Globus pallidus (tissue), 1 donor: ENCODE results near the gene SOX6.
"Not testable (repeated sequence)": the region's sequence is repeated elsewhere in the genome, so short reads cannot be mapped to it uniquely, and the experiment has no call there.

ENCODE experiments used
- DNase-seq: peaks from one replicate; pipeline ENCODE4 v3.0.0-alpha.2; 2015; ENCODE audit warnings: low spot score

Gene SOX6

DNA sequence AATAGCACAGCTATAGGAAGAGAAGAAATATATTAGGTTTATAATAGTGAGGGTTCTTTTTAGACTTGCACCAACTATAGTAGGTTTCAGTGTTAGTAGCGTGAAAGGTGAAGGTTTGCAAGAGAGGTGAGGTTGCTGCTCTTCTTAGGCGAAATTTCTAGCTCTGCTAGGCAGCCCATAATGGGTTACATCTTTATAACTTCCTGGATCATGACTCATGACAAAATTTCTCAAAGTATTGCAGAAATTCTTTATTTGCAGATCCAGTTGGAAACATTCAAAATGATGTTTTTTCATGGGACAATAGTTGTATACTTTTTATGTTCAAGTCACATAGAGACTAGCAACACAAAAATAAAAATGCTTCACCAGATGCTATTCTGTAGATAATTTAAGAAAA lies 260.0 kb downstream of the SOX6 start:
- no peak for DNase-seq

DNA sequence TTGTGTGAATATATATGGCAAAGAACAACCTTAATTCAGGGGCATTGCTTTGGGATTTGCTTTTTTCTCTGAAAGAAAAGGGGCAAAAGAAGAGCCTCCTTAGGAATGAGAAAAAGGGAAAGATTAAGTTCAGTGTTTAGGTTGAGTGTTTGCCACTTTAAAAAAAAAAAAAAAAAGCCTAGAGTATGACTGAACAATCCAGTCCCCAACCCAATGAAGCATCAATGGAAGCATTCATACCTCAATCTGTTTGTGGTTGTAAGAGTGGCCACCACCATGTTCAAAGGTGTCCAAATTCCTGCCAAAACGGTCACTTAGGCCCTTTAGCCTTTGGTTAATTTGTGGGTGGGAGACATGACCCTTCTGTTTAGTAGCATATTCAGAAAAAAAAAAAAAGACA lies 260.6 kb downstream of the SOX6 start:
- no peak for DNase-seq

DNA sequence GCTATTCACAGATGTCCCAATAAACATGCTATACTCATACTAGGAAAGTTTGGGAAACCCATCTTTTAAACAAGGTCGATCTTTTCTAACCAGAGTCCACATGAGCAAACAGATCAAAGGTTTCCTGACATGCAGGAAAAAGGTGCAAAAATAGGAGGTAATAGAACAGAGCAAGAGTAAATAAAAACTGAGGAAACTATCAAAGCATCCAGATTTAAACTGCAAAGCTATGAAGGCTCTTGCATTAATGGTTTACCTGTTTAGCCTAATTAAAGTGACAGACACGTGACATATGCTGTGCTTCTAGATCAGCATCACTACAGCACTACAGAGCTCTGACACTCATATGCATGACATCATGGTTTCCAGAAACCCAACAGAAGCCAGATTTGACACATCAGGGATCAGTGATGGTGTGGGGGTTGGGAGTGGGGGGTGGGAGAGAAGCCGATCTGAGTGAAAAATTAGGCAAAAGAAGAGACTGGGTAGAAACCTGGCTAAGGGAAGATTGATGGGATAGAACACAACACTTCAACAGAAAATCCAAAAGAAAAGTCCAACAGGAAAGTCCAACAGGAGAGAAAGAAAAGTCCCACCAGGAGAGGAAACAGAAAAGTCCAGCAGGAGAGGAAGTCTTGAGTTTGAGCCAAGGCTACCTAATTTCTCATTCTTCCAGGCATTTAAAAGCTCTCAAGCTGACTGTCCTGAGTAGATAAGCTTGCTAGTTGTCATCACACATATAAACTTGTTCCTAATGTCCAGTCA lies 262.3 kb downstream of the SOX6 start:
- no peak for DNase-seq

DNA sequence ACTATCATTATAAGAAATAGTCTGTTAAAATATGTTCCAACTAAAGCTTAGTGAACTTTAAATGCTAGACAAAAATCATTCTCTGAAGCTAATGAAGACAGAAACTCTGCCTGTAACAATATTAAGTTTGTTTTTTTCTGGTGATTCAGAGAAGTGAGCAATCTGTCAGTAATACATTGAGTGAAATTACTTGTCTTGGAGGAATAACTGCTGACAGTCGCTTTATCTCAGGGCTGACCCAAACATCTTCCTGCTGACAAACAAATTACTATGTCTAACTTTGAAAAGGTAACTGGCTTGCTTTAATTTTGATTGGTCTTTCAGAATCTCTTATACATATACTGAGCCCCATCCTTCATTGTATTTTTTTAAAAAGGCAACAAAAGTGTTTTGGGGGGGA lies 264.5 kb downstream of the SOX6 start:
- no peak for DNase-seq

DNA sequence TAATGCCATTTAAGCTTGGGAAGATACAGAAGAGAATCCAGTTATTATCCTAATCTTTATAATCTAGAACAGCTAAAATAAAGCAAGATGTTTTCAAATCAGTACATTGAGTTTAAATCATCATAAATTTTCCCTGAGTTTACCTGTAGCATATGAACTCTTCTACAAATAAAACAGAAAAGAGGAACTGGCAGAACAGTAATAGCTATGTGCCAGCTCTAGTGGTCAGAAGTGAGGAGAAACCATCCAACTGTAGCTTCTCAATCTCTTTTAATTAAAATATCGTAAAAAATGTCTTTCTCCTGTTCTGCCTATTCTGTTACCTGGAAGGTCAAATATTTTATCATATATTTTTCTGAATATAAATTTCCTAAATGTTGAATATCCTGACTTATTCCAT lies 266.9 kb downstream of the SOX6 start:
- no peak for DNase-seq

DNA sequence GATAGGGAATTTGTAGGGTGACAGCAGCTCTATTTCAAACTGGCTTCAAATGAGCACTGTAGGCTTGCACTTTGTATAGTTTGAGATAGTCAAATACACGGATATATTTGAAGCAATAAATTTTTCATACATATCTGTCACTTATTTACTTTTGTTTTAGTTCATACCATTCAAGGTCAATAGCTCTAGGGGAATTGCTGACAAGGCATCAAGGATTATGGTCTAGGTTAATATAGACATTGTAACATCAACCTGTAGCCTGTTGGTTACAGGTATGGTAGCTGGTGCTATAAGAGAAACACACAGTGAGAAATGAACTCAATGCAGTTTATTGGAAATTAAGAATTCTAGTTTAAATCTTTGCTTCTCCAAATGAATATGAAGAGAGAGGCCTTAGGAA lies 267.6 kb downstream of the SOX6 start:
- DNase-seq: no peak

DNA sequence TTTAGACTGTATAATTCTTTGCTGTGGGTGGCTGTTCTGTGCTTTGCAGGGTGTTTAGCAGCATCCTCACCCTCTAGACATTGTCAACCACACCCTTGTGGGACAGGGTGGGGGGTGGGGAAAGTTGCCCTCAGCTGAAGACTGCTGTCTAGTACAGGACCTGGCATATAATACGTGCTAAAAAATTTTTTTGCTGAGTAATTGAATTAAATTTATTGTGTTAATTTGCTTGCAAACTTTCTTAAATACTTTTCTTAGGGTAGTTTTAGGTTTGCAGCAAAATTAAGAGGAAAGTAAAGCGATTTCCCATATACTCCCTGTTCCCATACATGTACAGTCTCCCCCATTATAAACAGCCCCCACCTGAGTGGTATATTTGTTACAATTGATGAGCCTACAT lies 268.5 kb downstream of the SOX6 start:
- no peak for DNase-seq

DNA sequence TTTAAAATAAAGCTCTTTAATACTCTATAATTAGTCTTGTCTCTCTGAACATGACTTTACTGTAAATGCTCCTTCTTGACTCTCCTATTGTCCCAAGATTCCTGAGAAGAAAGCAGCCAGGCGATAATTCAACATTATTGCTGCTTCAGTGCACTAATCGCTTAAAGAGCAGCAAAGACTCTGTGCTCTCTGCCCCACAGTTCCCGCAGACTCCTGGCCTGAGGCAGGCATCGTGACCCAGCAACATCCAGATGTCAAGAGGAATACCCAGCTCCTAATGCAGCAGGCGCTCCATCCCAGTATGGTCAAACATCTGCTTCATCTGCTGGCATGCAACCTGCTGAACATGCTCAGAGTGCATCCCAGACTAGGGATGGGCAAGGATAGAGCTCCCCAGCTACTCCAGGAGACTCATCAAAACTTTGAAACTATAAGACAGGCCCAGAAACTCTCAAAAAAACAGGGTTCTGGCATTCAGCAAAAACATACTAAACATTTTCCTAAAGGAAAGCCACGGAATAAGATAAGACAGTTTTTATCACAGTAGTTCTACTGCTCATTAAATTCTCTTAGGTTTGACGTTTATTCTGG lies 270.0 kb downstream of the SOX6 start:
- no peak for DNase-seq

DNA sequence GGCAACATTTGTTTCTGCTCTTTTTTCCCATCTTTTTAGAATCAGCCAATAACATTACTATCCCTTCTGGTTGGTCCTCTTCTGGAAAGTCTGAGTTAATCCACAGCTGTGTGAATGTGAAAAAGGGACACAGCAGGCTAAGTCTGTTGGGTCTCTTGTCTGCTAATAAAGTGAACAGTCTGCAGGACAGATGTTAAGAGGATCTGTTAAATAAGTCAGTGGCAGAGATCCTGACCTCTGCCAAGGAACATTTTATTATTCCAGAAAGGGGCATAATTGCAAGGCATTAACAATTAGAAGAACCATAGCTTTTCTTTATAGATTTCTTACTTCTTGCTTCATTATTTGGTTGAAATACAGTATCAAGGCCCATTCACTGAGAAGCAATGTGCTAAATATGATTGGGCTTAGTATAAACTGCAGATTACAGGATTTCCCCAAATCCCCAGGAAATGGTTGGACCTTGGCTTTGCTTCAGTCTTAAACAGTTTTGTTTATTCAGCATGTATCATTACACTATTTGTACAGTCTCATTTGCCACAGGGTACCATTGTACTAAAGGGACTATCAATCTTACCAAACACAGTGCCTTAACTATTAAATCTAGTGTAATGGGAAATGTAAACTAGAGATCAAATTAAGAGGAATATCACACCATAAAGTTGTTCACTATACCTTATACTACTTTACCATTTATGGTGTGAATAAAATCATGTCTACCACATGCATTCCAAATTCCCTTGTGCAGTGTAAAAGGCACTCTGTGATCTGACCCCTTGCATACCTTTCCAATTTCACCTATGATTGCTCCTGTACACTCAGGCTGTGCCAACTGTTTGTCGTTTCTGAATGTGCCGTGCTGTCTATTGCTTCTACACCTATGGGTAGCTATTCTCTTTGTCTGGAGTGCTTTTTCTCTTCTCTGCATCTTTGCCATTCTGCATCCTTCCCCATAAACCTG lies 274.0 kb downstream of the SOX6 start:
- DNase-seq: peak; percentile 6

DNA sequence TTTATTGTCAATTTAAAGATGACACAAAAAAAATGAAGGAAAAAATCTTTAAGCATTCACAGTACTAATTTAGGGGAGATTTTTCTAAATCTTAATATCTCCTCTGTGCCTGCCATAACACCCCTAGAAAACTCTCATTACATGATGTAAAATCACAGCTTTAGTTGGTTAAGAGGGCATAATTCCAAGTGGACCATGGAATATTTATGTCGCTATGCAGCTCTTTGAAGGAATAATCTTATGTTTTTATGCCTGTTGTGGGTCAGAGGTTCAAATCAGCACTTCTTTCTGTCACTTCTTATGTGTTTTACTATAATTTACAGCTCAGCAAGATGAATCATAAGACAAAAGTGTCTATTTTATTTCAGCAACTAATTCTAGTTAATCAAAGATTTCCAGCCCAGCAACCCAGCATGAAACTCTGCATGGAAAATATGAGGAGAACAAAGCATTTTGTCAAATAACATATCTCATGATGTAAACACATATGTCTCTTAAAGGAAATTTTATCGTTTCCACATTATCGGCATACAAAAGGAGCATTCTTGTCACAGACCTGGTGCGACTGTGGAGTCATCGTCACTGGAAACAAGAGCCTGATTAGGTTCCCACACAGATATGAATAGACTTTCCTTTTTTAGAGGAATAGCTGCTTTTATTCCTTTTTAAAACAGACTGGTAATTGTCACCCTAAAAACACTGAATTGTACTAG lies 274.8 kb downstream of the SOX6 start:
- DNase-seq: no peak

DNA sequence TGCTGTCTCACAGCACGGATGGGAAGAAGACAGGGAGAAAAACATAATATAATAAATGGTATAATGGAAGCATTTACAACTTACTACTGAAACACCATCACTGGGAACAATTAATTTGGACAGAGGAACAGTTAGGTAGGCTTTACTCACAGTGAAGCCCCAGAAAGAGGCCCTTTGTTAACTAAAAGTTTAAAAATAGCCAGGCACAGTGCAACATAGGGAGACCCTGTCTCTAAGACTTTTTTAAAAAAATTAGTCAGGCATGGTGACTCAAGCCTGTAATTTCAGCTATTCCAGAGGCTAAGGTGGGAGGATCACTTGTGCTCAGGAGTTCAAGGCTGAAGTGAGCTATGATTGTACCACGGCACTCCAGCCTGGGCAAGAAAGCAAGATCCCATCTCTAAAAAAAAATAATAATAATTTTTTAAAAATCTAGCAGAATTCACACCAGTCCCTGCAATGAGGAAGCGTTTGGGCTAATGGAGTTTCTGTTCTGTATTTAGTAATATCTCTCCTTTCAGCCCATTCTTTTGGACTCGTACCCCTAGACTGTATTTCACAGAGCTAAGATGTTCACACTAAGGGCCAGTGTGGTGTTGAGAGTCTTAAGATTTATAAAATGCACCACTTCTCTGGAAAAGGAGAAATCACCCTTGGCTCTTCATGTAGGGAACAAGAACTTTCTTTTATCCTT lies 275.5 kb downstream of the SOX6 start:
- DNase-seq: no peak

DNA sequence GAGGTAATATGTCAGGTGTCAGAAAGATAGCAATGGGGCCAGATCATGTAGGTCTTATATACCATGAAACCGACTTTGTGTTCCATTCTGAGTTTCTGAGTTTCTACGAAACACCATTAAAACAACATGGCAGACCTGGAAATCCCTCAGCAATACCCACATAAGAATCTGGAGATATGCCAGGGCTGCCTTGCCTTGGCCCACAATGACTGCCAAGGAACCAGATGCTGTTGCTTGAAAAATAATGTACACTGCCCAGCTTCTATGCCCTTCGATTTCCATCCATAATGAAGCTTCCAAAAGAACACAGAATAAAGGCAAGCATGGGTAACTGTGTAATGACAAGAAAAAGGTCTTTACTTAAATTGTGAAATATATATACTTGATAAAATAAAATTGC lies 277.4 kb downstream of the SOX6 start:
- no peak for DNase-seq

DNA sequence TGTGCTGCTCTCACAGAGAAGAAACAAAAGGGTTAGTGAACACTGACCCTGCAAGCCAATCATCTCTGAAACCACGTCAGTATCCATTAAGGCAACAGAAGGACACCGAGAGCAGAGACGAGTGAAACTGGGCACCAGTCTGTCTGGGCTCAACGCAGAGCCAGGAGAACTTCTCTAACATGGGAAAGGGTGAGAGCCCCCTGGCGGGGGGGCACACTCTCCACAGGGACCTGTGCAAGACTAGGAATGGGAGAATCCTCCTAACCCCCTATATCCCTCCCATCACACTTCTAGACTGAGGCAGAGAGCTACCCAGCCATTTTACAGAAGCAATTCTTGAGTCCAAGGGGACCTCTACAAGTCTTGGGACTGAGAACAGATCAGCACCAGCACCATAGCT lies 285.8 kb downstream of the SOX6 start:
- DNase-seq: no peak

DNA sequence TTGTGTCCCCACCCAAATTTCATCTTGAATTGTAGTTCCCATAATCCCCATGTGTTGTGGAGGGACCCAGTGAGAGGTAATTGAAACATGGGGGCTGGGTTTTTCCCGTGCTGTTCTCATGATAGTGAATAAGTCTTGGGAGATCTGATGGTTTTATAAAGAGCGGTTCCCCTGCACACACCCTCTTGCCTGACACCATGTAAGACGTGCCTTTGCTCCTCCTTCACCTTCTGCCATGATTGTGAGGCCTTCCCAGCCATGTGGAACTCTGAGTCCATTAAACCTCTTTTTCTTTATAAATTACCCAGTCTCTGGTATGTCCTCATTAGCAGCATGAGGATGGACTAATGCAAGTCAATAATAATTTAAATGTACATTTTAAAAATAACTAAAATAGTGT lies 289.1 kb downstream of the SOX6 start:
- DNase-seq: not testable (repeated sequence)

DNA sequence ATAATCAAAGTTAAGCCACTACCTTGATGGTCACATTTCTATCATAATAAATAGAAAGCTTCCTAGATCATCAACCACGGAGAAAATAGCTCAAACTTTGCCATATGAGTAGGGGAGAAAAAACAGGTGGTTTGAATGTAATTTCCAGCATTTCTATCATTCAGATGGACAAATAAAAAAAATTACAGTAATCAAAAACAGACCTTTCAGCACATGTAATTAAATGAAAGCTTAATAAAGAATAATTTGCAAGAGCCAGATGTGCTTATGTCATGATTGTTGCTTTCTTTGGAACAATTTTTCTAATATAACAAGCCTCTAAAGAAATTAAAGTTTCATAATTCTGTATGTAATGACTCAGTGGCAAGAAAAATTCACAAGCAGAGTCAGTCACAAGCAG lies 297.0 kb downstream of the SOX6 start:
- DNase-seq: no peak

DNA sequence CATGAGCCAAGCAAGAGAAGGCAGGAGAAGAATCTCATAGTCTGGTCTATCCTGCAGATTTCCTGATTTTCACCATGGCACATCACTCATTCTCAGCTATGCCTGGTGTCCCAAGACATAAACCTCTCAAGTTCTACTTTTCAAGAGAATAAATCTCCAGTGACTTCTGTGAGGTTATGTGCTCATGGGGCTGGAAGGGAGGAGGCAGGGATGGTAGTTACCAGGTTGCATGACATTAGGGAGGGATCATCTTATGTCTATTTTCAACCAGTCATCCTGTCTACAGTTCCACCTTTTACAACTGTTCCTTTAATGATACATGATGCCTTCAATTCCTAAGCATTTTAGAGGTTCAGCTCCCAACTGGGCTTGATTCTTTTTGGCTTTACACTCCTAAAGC lies 297.7 kb downstream of the SOX6 start:
- DNase-seq: no peak

DNA sequence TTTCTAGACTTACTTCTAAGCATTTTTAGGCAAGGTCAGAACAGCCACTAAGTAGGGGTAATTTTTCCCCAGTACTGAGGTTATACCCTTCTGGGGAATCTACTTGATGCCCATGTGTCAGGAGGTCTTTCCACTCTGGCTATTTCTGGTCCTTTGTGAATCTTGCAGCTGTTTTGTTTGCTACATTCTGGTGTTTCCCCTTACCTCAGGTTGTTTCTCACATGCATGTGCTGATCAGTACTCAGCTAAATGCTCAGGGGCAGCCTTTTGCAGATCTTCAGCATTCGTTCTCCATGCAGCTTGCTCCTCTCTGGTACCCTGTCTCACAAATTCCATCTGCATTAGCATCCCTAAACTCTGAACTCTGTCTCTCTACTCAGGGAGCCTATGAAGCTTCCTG lies 303.6 kb downstream of the SOX6 start:
- no peak for DNase-seq

DNA sequence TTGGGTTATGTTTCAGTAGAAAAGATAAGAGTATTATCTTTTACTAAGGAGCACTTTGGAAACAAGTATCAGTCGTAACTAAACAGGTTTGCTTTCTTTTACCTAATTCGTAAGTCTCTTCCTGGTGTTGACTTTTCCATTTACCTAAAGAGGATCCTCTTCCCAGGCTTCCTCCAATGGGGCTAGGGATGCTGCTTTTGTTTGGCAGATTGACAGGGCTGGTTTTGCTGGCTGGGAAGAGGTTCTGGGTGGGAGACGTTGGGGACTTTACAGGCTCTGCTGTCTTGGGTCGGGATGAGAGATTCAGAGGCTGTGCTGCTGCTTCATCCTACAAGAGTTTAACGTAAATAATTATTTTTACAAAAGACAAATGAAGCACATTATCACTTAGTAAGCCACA lies 306.7 kb downstream of the SOX6 start:
- no peak for DNase-seq

DNA sequence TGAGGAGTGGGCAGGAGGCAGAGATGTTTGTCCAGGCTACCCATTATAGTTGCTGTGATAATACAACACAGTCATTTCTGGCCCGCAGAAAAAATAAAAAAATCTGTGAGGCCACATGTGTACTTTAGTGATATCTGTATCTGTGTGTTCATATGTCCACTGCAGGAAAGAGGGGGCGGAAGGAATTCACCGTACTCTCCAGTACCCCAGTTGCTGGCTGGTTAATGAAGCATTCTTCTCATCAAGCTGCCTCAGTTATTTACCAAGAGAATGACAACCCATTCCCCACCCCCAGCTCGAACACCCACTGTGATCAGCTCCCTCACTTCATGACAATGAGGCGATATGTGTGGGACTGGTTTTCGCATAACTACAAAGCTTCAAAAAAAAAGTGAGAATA lies 309.3 kb downstream of the SOX6 start:
- DNase-seq: no peak

DNA sequence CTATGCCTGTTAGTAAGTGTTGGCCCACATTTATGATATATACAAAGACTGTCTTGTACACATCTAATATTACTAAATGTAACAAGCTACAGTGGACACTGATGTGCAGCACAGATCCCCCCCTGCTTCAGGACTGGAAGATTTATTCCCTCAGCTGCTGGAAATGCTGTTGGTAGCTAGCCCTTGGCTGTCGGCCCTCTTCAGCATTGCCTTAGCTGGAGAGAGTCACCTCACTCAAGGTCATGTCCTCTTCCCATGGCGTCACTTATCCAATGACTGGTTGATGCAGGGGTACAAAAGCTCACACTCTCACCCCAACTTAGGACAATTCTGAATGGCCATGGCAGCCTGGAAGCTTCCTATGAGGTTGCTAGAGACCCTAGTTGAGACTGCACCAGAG lies 312.7 kb downstream of the SOX6 start:
- peak; percentile 9 for DNase-seq

DNA sequence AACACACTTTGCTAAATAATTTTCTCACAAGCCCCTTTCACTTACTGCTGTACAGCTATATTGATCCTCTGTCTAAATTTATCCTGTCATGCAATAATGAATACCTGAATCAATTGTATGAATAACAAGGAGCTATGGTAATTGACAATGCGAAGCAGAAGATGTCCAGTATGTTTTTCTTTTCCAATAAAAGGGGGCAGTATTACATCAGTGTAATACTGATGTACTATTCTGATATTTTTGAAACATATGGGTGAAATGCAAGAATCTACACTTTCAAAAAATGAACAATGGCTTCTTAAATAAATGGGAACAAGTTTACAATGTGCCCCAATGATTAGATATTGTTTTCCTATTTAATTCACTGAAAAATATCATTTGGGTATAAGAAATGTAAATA lies 315.1 kb downstream of the SOX6 start:
- no peak for DNase-seq

DNA sequence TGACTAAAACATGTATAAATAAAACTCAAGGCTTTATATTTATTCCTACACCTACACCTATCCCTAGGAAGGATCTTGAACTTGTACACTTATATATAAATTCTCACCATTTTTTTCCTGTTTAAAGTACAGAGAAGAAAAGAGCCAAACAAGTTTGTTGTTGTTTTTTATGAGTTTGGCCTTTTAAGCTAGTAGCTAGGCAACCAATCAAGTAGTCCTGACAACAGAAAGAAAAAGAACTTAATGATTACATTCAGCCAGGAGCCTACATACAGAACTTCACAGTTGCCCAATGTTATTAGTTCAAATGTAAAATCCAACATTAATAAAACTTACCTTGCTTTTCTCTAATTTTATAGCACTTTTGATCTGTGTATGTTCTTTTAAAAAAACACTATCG lies 316.2 kb downstream of the SOX6 start:
- DNase-seq: no peak
